SU-DHL-6 (cell line): Measurements from ENCODE around the gene EML2.

ENCODE experiments used
- EZH2phosphoT487 ChIP-seq: fragments of 200-600 bp; sonication (generic), shearing (Covaris generic); conservative IDR thresholded peaks from 2 replicates; pipeline ENCODE4 v1.6.1; 2018; ENCODE audit warnings: mild to moderate bottlenecking, antibody characterized with exemption, low read length, moderate library complexity, mixed read lengths
- TF ChIP-seq, protein P1 (sequence below): fragments of 200-600 bp; sonication (generic); IDR thresholded peaks from one replicate; pipeline ENCODE4 v1.5.1; 2017; ENCODE audit warnings: antibody characterized with exemption, mild to moderate bottlenecking, low read length, moderate library complexity; ENCODE audit not compliant: insufficient read depth, poor library complexity, severe bottlenecking

DNA sequence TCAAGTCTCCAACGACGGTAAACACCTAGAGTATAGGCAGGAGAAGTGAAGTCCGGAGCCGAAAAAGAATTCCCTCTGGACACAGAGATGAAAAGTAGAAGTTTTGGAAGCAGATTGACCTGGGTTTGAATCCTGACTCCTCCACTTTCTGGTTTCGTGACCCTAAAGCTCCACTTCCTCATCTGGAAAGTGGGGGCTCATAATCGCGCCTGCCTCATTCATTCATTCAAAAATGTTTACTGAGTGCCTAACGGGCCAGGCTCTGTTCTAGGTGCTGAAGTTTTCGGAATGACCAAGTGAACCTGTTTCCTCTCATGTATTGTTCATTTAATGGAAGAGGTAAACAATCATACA lies 7.1 kb upstream of the EML2 start:
- TF ChIP-seq, protein P1, sequence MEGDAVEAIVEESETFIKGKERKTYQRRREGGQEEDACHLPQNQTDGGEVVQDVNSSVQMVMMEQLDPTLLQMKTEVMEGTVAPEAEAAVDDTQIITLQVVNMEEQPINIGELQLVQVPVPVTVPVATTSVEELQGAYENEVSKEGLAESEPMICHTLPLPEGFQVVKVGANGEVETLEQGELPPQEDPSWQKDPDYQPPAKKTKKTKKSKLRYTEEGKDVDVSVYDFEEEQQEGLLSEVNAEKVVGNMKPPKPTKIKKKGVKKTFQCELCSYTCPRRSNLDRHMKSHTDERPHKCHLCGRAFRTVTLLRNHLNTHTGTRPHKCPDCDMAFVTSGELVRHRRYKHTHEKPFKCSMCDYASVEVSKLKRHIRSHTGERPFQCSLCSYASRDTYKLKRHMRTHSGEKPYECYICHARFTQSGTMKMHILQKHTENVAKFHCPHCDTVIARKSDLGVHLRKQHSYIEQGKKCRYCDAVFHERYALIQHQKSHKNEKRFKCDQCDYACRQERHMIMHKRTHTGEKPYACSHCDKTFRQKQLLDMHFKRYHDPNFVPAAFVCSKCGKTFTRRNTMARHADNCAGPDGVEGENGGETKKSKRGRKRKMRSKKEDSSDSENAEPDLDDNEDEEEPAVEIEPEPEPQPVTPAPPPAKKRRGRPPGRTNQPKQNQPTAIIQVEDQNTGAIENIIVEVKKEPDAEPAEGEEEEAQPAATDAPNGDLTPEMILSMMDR: no peak
- no peak for TF ChIP-seq EZH2phosphoT487
